22Rv1 (cell line): ENCODE measurements around the gene RPP30.
"Not testable (repeated sequence)": the region's sequence is repeated elsewhere in the genome, so short reads cannot be mapped to it uniquely, and the experiment has no call there.

Experiments used
- H3K27ac ChIP-seq: fragments of 450-650 bp; 2 replicates; pipeline ENCODE4 v1.5.1; 2017
- ZFX ChIP-seq: fragments of 450-650 bp; IDR thresholded peaks from 2 replicates; pipeline ENCODE4 v1.6.1; 2017; ENCODE audit warnings: antibody characterized with exemption, borderline replicate concordance
- TF ChIP-seq, protein P1 (sequence below): fragments of 450-650 bp; IDR thresholded peaks from 2 replicates; pipeline ENCODE4 v1.5.1; 2017; ENCODE audit warnings: mild to moderate bottlenecking

RPP30 gene

GRCh38 chr10:90935581-90936275, 64.0 kb downstream of the RPP30 start:
- TF ChIP-seq ZFX = no peak
- TF ChIP-seq, protein P1, sequence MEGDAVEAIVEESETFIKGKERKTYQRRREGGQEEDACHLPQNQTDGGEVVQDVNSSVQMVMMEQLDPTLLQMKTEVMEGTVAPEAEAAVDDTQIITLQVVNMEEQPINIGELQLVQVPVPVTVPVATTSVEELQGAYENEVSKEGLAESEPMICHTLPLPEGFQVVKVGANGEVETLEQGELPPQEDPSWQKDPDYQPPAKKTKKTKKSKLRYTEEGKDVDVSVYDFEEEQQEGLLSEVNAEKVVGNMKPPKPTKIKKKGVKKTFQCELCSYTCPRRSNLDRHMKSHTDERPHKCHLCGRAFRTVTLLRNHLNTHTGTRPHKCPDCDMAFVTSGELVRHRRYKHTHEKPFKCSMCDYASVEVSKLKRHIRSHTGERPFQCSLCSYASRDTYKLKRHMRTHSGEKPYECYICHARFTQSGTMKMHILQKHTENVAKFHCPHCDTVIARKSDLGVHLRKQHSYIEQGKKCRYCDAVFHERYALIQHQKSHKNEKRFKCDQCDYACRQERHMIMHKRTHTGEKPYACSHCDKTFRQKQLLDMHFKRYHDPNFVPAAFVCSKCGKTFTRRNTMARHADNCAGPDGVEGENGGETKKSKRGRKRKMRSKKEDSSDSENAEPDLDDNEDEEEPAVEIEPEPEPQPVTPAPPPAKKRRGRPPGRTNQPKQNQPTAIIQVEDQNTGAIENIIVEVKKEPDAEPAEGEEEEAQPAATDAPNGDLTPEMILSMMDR = no peak
- H3K27ac ChIP-seq = no peak overlapping the region

GRCh38 chr10:90936276-90936659, 64.5 kb downstream of the RPP30 start:
- H3K27ac ChIP-seq = no peak overlapping the region
- TF ChIP-seq, protein P1 = no peak
- TF ChIP-seq ZFX = no peak

DNA sequence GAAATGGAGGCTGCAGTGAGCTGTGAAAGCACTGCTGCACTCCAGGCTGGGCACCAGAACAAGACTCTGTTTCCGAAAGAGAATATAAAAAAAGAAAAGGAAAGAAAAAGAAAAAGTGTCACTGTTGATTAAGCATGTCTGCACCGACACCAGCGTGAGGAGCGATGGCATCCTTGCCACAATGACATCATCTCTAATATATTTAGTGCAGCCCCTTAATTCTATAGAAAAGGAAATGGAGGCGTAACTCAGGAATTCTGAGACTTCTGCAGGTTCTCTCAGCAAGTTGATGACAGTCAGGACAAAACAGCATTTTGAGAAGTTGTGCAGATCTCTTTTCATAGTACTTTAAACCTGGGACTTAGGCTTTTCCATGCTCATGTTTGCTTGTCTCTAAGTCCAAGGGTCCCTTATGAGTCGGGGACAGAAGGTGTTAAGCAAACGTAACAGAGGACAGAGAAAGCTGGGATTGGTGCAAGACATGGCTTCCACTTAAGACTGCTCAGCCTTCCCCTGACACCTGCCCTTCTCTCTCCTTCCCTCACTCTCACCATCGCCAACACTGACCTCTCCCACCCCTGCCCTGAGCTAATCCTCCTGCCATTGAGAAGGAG, 66.0 kb downstream of the RPP30 start:
- TF ChIP-seq ZFX = no peak
- TF ChIP-seq, protein P1 = no peak
- H3K27ac ChIP-seq = no peak overlapping the region

DNA sequence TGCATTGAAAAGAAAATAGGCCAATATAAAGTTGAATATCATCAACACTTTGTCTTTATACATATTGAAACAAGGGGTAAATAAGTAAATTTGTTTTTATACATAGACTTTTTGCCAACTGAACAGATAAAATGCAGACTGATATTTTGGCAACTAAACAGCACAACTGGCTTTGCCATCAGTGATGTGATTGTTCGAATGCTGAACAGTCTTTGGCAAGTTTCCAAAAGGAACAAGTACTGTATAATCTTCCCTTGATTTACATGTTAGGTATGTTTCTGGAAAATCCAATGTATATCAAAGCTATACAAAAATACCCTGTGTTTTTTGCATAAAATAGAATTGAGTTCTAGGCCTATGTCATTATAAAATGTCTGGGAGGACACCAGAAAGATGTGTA, 67.3 kb downstream of the RPP30 start:
- TF ChIP-seq, protein P1 = no peak
- TF ChIP-seq ZFX = no peak
- H3K27ac ChIP-seq = no peak overlapping the region

- TF ChIP-seq ZFX = no peak
- TF ChIP-seq, protein P1 = no peak
- no peak overlapping the region for H3K27ac ChIP-seq
Measured at GRCh38 chr10:90939648-90940047, 67.9 kb downstream of the RPP30 start.

GRCh38 chr10:90942980-90943379, 71.2 kb downstream of the RPP30 start:
- H3K27ac ChIP-seq = not testable (repeated sequence)

DNA sequence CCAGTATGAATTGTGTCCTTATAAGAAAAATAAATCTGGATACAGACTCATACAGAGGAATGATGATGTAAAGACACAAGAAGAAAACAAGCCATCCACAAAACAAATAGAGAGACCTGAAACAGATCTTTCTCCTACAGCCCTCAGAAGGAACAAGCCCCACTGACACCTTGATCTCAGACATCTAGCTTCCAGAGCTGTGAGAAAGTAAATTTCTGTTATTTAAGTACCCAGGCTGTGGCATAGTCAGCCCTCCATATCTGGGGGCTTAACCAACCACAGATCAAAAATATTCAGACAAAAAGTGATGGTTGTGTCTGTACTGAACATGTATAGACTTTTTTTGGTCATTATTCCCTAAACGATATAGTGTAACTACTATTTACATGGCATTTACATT, 73.0 kb downstream of the RPP30 start:
- TF ChIP-seq, protein P1 = no peak
- TF ChIP-seq ZFX = no peak
- no peak overlapping the region for H3K27ac ChIP-seq

DNA sequence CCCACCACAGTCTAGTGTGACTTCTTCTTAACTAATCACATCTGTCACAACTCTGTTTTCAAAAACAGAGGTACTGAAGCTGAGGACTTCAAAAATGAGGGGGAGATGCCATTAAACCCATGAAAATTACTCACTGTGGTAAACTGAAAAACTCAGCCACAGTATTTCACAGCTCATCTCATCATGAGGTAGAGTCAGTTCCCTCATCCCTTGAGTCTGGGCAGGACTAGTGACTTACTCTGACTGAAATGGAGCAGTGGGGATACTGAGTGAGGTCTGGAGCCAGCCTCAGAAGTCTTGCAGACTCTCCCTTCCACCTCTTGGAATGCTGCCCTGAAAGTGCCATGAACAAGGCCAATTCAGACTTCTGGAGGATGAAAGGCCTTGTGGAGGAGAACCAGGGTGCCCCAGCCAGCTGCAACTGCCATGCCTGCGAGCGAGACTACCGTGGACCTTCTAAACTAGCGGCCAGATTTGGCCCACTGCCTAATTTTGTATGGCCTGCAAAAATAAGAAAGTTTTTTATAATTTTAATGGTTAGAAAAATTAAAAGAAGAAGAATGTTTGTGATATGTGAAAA, 73.8 kb downstream of the RPP30 start:
- TF ChIP-seq, protein P1 = no peak
- no peak for TF ChIP-seq ZFX
- no peak overlapping the region for H3K27ac ChIP-seq
